Endothelial cell of umbilical vein (primary cell): ENCODE measurements around the gene HOXA1. TPM values are rescaled to one million over a fixed set of nuclear protein-coding genes. Genes with fewer than 3 reads are reported as not detected.
A peak's percentile ranks its signal among the peaks of the same experiment; 100 is the strongest.

Experiments used
- BruUV-seq: library from RNA; stranded (reverse); fragments of 400-500 nt; replicated peaks from 2 replicates; lab custom pipeline; 2021; lab: Mats Ljungman, UMichigan
- CTCF ChIA-PET: fragments of 300-600, 350-600 bp; sonication (Branson Sonifier 250); formaldehyde crosslinking; loops from one replicate; lab custom pipeline; 2021; ENCODE audit warnings: antibody characterized with exemption, inconsistent platforms; lab: Charles Lee
- POLR2A ChIA-PET: fragments of 300-600, 350-600 bp; sonication (Branson Sonifier 250); formaldehyde crosslinking; loops from one replicate; lab custom pipeline; 2021; ENCODE audit warnings: antibody characterized with exemption, inconsistent platforms; lab: Charles Lee
- DNase-seq: peaks from one replicate; pipeline ENCODE4 v3.0.0-alpha.2; 2011; ENCODE audit warnings: low read depth, low spot score
- FAIRE-seq: peaks from 2 replicates; lab custom pipeline; 2011; peaks lifted over from hg19 to GRCh38; lab: Jason Lieb, UNC
- H2AFZ ChIP-seq: 2 replicates; pipeline ENCODE4 v1.6.0; 2012; ENCODE audit warnings: low read depth, low read length, control low read depth, inconsistent platforms
- H3K27ac ChIP-seq: 2 replicates; pipeline ENCODE4 v1.5.1; 2011; ENCODE audit warnings: low read depth, mild to moderate bottlenecking, control low read depth, low read length, moderate library complexity; ENCODE audit not compliant: insufficient read depth
- H3K27me3 ChIP-seq, 2 experiments: 2 replicates each; pipeline versions ENCODE4 v1.6.0 to v1.6.1; 2011; ENCODE audit warnings: low read length in 2 of 2, mixed read lengths in 1 of 2; ENCODE audit not compliant: control insufficient read depth in 2 of 2, insufficient read depth in 2 of 2
- H3K36me3 ChIP-seq, 2 experiments: 2 replicates in 1 of 2; 3 replicates in 1 of 2; pipeline ENCODE4 v1.5.1; 2011; ENCODE audit warnings: low read length in 2 of 2, mild to moderate bottlenecking in 1 of 2, moderate library complexity in 1 of 2; ENCODE audit not compliant: control insufficient read depth in 2 of 2, insufficient read depth in 2 of 2; ENCODE audit errors: extremely low read depth in 1 of 2
- H3K4me1 ChIP-seq: 3 replicates; pipeline ENCODE4 v1.5.1; 2011; ENCODE audit warnings: mild to moderate bottlenecking, low read length; ENCODE audit not compliant: control insufficient read depth, insufficient read depth; ENCODE audit errors: extremely low read depth
- H3K4me2 ChIP-seq: 2 replicates; pipeline ENCODE4 v1.6.1; 2011; ENCODE audit warnings: low read length, control low read depth, mixed read lengths; ENCODE audit not compliant: insufficient read depth
- H3K4me3 ChIP-seq, 3 experiments: fragments of 200-600 bp in 1 of 3; sonication (generic), shearing (Covaris generic) in 1 of 3; replicated peaks in 1 of 3; 2 replicates each; pipeline ENCODE4 v1.5.1; 2011 to 2016; ENCODE audit warnings: control low read depth in 3 of 3, low read length in 3 of 3, mild to moderate bottlenecking in 2 of 3, inconsistent platforms in 1 of 3, low read depth in 1 of 3, moderate library complexity in 1 of 3; ENCODE audit not compliant: insufficient read depth in 1 of 3
- H3K79me2 ChIP-seq: 2 replicates; pipeline ENCODE4 v1.6.0; 2012; ENCODE audit warnings: low read length, inconsistent platforms; ENCODE audit not compliant: control insufficient read depth, insufficient read depth
- H3K9ac ChIP-seq: replicated peaks from 2 replicates; pipeline ENCODE3; 2011; ENCODE audit warnings: low read length, control low read depth; ENCODE audit not compliant: insufficient read depth; ENCODE audit errors: extremely low read depth
- H3K9me1 ChIP-seq: replicated peaks from 3 replicates; pipeline ENCODE4 v1.6.0; 2011; ENCODE audit warnings: mild to moderate bottlenecking, low read length; ENCODE audit not compliant: control insufficient read depth, insufficient read depth; ENCODE audit errors: extremely low read depth
- H3K9me3 ChIP-seq: replicated peaks from 2 replicates; pipeline ENCODE4 v1.5.1; 2012; ENCODE audit warnings: low read length, inconsistent platforms; ENCODE audit not compliant: control insufficient read depth, insufficient read depth
- H4K20me1 ChIP-seq: replicated peaks from 2 replicates; pipeline ENCODE3; 2011; ENCODE audit warnings: mild to moderate bottlenecking, low read length; ENCODE audit not compliant: control insufficient read depth, insufficient read depth; ENCODE audit errors: extremely low read depth
- CTCF ChIP-seq, 2 donors: IDR thresholded peaks; 1 replicate in 1 of 2; 2 replicates in 1 of 2; pipeline ENCODE4 v1.5.1; 2011; ENCODE audit warnings: low read length in 2 of 2, mild to moderate bottlenecking in 2 of 2, moderate library complexity in 2 of 2, control low read depth in 1 of 2, inconsistent platforms in 1 of 2, low read depth in 1 of 2; ENCODE audit not compliant: insufficient read depth in 1 of 2; ENCODE audit errors: extremely low read depth in 1 of 2
- FOS ChIP-seq: IDR thresholded peaks from 2 replicates; pipeline ENCODE4 v1.6.1; 2011; ENCODE audit warnings: mild to moderate bottlenecking, low read length, moderate library complexity, borderline replicate concordance; ENCODE audit not compliant: insufficient read depth
- MAX ChIP-seq: IDR thresholded peaks from 2 replicates; pipeline ENCODE4 v1.6.1; 2011; ENCODE audit not compliant: insufficient read depth, insufficient read length
- MYC ChIP-seq: IDR thresholded peaks from one replicate; pipeline ENCODE4 v1.6.1; 2011; ENCODE audit warnings: mild to moderate bottlenecking, low read depth, low read length
- POLR2A ChIP-seq: IDR thresholded peaks from 2 replicates; pipeline ENCODE4 v1.6.1; 2012; ENCODE audit warnings: low read depth, mild to moderate bottlenecking, control low read depth, low read length
- POLR2AphosphoS5 ChIP-seq: IDR thresholded peaks from 2 replicates; pipeline ENCODE4 v1.6.1; 2012; ENCODE audit warnings: low read depth, mild to moderate bottlenecking, control low read depth, low read length, moderate library complexity; ENCODE audit not compliant: insufficient read depth
- dilution Hi-C: fragments of 300-500 bp; cut with MboI; formaldehyde crosslinking; loops from one replicate; pipeline ENCODE4 v1.15.0; 2019; ENCODE audit warnings: low sequenced_read_pairs; ENCODE audit not compliant: extremely low pct_ligation_motif_present
- intact Hi-C: fragments of 100-400 bp; cut with micrococcal nuclease; formaldehyde crosslinking; loops from one replicate; pipeline ENCODE4 v1.10.0; 2022
- polyA plus RNA-seq, 4 experiments: library from polyadenylated mRNA; depleted of rRNA in 3 of 4; stranded (reverse) in 3 of 4; unstranded in 1 of 4; fragments of >200 nt; gene quantifications; 2 replicates each; pipeline versions ENCODE4 v1.2.1 to v1.2.3, GENCODE V29; 2011 to 2012; ENCODE audit warnings: missing spikeins in 1 of 4
- total RNA-seq: library from RNA; stranded (reverse); gene quantifications from 2 replicates; pipeline ENCODE4 v1.2.3, GENCODE V29; 2021

Gene HOXA1
- total and polyA plus RNA-seq, 2 donors (not counting 3 experiments of a cell fraction or from before 2014, with no cell fraction given): 1.2 to 2.4 TPM

GRCh38 chr7:27143023-27143949 lies 47.5 kb upstream of the HOXA1 start, which contains the start of gene HOXA5:
Gene HOXA5 (minus strand): TSS chr7:27143681. CDS start chr7:27143607, 74 bp downstream.
- H2AFZ ChIP-seq: no peak within 1 kb of the TSS
- no peaks in the 10 kb centered on the region for H3K9me1 ChIP-seq
- peak within 1 kb of the TSS; percentile 29 to 84 (median 65) for H3K4me3 ChIP-seq
- FAIRE-seq: peak; percentile 94
- TF ChIP-seq POLR2AphosphoS5 (peak; percentile 82), POLR2A (peak; percentile 86), MYC (no peak), CTCF (IDR thresholded peaks at IDR 0.05; ENCODE audit: extremely low read depth in 1 of 2, insufficient read depth in 1 of 2, low read depth in 1 of 2, low read length in 2 of 2) (peak; percentile 83 to 96), FOS (no peak), MAX (peak; percentile 93)
- peak; percentile 97 for DNase-seq
- intact Hi-C loops: loop anchor here (1.0 to 5.0 kb wide), 6 partner anchors 18 to 1286 kb away; no protein-coding TSS in a partner anchor
- TSS peak; percentile 12 for BruUV-seq
- no peaks in the 10 kb centered on the region for H4K20me1 ChIP-seq
- peak within 1 kb of the TSS; percentile 92 for H3K4me2 ChIP-seq
- CTCF ChIA-PET: interaction anchor here (0.7 to 7.0 kb wide), 32 partner anchors 8 to 1251 kb away, joined by 3 to 72 read pairs (median 7); partner anchors contain the start of genes HOXA3, HOXA4 and HOXA7
- H3K9ac ChIP-seq: peak within 1 kb of the TSS; percentile 84
- peaks cover 0 to 19% of the 10 kb centered on the region in 2 experiments for H3K36me3 ChIP-seq
- H3K79me2 ChIP-seq: peaks cover 97% of the 10 kb centered on the region
- POLR2A ChIA-PET: interaction anchor here (0.7 to 1.5 kb wide), 4 partner anchors 15 to 44 kb away, joined by 3 read pairs; partner anchors contain the start of gene HOXA9
- H3K9me3 ChIP-seq: no peaks in the 10 kb centered on the region
- peaks cover 73% of the 10 kb centered on the region for H3K4me1 ChIP-seq
- H3K27ac ChIP-seq: peak within 1 kb of the TSS; percentile 82
- H3K27me3 ChIP-seq: no peaks in the 10 kb centered on the region
- dilution Hi-C loops: no loop called here
